Caco-2 (cell line): ENCODE results near the gene FOXP4. TPM values are rescaled to one million over a fixed set of nuclear protein-coding genes. Genes with fewer than 3 reads are reported as not detected.

ENCODE experiments used
- BruUV-seq: library from RNA; stranded (reverse); fragments of 400-500 nt; replicated peaks from 2 replicates; lab custom pipeline; 2021; lab: Mats Ljungman, UMichigan
- CTCF ChIA-PET: fragments of 300-600 bp; sonication (Branson Sonifier 250); formaldehyde crosslinking; loops from one replicate; lab custom pipeline; 2022; ENCODE audit warnings: antibody characterized with exemption; lab: Charles Lee
- POLR2A ChIA-PET: fragments of 300-600 bp; sonication (Branson Sonifier 250); formaldehyde crosslinking; loops from one replicate; lab custom pipeline; 2022; ENCODE audit warnings: antibody characterized with exemption; lab: Charles Lee
- DNase-seq, 2 experiments: peaks; one replicate each; pipeline versions ENCODE4 v3.0.0 to v3.0.0-alpha.2; 2020 to 2022
- H3K27me3 ChIP-seq: replicated peaks from 2 replicates; pipeline ENCODE4 v1.6.0; 2011; ENCODE audit warnings: low read length; ENCODE audit not compliant: control insufficient read depth, insufficient read depth
- H3K36me3 ChIP-seq: 2 replicates; pipeline ENCODE4 v1.5.1; 2011; ENCODE audit warnings: low read length; ENCODE audit not compliant: control insufficient read depth, insufficient read depth
- H3K4me1 ChIP-seq: fragments of 250-450 bp; sonication (Bioruptor Pico); 2 replicates; pipeline ENCODE4 v1.5.1; 2020; ENCODE audit warnings: mild to moderate bottlenecking
- H3K4me3 ChIP-seq: 2 replicates; pipeline ENCODE4 v1.5.1; 2011; ENCODE audit warnings: low read depth, mild to moderate bottlenecking, control low read depth, low read length
- H3K9me3 ChIP-seq: fragments of 250-450 bp; sonication (Bioruptor Pico); 2 replicates; pipeline ENCODE4 v1.5.1; 2020; ENCODE audit warnings: mild to moderate bottlenecking, moderate library complexity
- H3K27ac Mint-ChIP-seq: one replicate; pipeline ENCODE4 v1.8.0; 2022; ENCODE audit warnings: mixed read lengths; ENCODE audit not compliant: unreplicated experiment
- H3K27me3 Mint-ChIP-seq: one replicate; pipeline ENCODE4 v1.8.0; 2022; ENCODE audit warnings: mixed read lengths; ENCODE audit not compliant: insufficient read depth, unreplicated experiment
- H3K36me3 Mint-ChIP-seq: one replicate; pipeline ENCODE4 v1.8.0; 2022; ENCODE audit warnings: mild to moderate bottlenecking, mixed read lengths; ENCODE audit not compliant: insufficient read depth, unreplicated experiment
- H3K4me1 Mint-ChIP-seq: one replicate; pipeline ENCODE4 v1.8.0; 2022; ENCODE audit warnings: low read depth, mixed read lengths; ENCODE audit not compliant: unreplicated experiment
- H3K4me3 Mint-ChIP-seq: one replicate; pipeline ENCODE4 v1.8.0; 2022; ENCODE audit warnings: mild to moderate bottlenecking, moderate library complexity, mixed read lengths; ENCODE audit not compliant: unreplicated experiment
- H3K9me3 Mint-ChIP-seq: one replicate; pipeline ENCODE4 v1.8.0; 2022; ENCODE audit warnings: mixed read lengths; ENCODE audit not compliant: unreplicated experiment
- intact Hi-C: fragments of 100-400 bp; cut with micrococcal nuclease; formaldehyde crosslinking; loops from one replicate; pipeline ENCODE4 v1.10.0; 2022; ENCODE audit not compliant: unreplicated experiment
- microRNA-seq: library from miRNA; unstranded; fragments of <30 nt; microRNA quantifications from one replicate; pipeline ENCODE4 v1.2.0, GENCODE V29; 2022
- total RNA-seq: library from RNA; stranded (reverse); gene quantifications from 2 replicates; pipeline ENCODE4 v1.2.3, GENCODE V29; 2022
- TF ChIP-seq, protein P1 (sequence below), 2 experiments: fragments of 200-600 bp in 1 of 2; IDR thresholded peaks; 1 replicate in 1 of 2; 2 replicates in 1 of 2; pipeline versions ENCODE4 v1.5.1 to v1.8.0; 2011 to 2022; ENCODE audit warnings: antibody characterized with exemption in 1 of 2, control low read depth in 1 of 2, inconsistent platforms in 1 of 2, low read depth in 1 of 2, low read length in 1 of 2, mild to moderate bottlenecking in 1 of 2, moderate library complexity in 1 of 2; ENCODE audit not compliant: insufficient read depth in 1 of 2, severe bottlenecking in 1 of 2, unreplicated experiment in 1 of 2

FOXP4 gene
- total RNA-seq, 1 experiment from 2014 or later, result 117 TPM

DNA sequence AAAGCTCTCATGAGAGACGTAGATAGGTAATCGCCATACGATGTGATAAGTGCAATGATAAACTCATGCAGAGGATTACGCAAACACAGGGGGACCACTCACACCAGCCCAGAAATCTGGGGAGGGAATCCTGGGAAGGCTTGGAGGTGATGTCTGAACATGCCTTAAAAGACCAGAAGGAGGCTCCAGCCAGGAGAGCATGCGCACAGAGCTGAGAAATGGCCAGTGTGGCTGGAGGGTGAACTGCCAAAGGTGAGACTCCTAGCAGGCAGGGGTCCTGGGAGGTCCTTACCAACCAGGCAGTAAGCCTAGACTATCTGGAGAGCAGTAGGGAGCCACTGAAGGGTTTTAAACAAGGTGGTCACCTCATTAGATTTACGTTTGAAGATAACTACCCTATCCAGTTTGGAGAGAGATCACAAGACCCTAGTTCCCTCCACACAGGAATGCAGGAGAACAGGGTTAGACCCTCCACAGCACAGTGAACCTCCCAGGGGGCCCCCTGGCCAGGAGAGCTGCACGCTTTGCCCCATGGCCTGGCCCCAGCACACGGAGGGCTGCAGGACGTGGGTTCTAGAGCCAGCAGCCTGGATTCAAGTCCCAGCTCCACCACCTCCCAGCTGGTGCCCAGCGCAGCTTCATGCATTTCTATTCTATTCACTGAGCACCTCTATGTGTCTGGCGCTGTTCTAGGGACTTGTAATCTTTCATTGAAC lies 105.2 kb downstream of the FOXP4 start:
- no TSS peak for BruUV-seq
- CTCF ChIA-PET, result interaction anchor here (1.6 kb wide), 1 partner anchor 30 kb away, joined by 3 read pairs; no protein-coding TSS in a partner anchor
- DNase-seq, result peak in 1 of 2 experiments; percentile 33
- Mint-ChIP-seq H3K27ac (no peak overlapping the region), H3K4me1 (peaks cover 13% of the 10 kb centered on the region), H3K27me3 (no peaks in the 10 kb centered on the region), H3K9me3 (no peaks in the 10 kb centered on the region), H3K36me3 (peaks cover 4% of the 10 kb centered on the region), H3K4me3 (no peak overlapping the region)
- TF ChIP-seq, protein P1, sequence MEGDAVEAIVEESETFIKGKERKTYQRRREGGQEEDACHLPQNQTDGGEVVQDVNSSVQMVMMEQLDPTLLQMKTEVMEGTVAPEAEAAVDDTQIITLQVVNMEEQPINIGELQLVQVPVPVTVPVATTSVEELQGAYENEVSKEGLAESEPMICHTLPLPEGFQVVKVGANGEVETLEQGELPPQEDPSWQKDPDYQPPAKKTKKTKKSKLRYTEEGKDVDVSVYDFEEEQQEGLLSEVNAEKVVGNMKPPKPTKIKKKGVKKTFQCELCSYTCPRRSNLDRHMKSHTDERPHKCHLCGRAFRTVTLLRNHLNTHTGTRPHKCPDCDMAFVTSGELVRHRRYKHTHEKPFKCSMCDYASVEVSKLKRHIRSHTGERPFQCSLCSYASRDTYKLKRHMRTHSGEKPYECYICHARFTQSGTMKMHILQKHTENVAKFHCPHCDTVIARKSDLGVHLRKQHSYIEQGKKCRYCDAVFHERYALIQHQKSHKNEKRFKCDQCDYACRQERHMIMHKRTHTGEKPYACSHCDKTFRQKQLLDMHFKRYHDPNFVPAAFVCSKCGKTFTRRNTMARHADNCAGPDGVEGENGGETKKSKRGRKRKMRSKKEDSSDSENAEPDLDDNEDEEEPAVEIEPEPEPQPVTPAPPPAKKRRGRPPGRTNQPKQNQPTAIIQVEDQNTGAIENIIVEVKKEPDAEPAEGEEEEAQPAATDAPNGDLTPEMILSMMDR (IDR thresholded peaks at IDR 0.05; ENCODE audit: insufficient read depth in 1 of 2, low read depth in 1 of 2, low read length in 1 of 2, severe bottlenecking in 1 of 2, unreplicated experiment in 1 of 2), result no peak
- Histone ChIP-seq H3K36me3 (no peaks in the 10 kb centered on the region), H3K4me1 (peaks cover 9% of the 10 kb centered on the region), H3K27me3 (no peaks in the 10 kb centered on the region), H3K9me3 (no peaks in the 10 kb centered on the region), H3K4me3 (no peak overlapping the region)
- POLR2A ChIA-PET, result no interaction called here
- intact Hi-C loops, result loop anchor here (5.0 kb wide), 1 partner anchor 49 kb away; no protein-coding TSS in a partner anchor

Small RNA genes within 50 kb of the gene (microRNA-seq; reads per million reads assigned to microRNA genes)
- gene MIR4641, result 0.74 reads per million

Other genes starting within 250 kb of the FOXP4 start
- not detected in 2 replicates for gene NCR2, start 210.8 kb upstream of the FOXP4 start, total RNA-seq
- 0.51 TPM in 1 of 2 replicates, not detected in the other for gene MDFI, start 92.1 kb downstream of the FOXP4 start, total RNA-seq
- gene TFEB, start 189.2 kb downstream of the FOXP4 start, total RNA-seq, result 3.8 and 3.9 TPM in 2 replicates
- 8.9 and 12.2 TPM in 2 replicates for gene PGC, start 201.0 kb downstream of the FOXP4 start, total RNA-seq
- gene FRS3, start 233.5 kb downstream of the FOXP4 start, total RNA-seq, result 4.1 and 4.3 TPM in 2 replicates
- gene PRICKLE4, start 234.4 kb downstream of the FOXP4 start, total RNA-seq, result 1.8 and 2.8 TPM in 2 replicates
- gene TOMM6, start 241.3 kb downstream of the FOXP4 start, total RNA-seq, result 224 and 260 TPM in 2 replicates